DND-41 (cell line): ENCODE data around the gene LUZP2.

Source experiments
- ATAC-seq: fragments of 200-7000 bp; cut with Tn5 transposase; 3 replicates; pipeline ENCODE4 v1.9.1; 2021; ENCODE audit warnings: low read depth; ENCODE audit not compliant: insufficient read depth
- DNase-seq: peaks from one replicate; pipeline ENCODE4 v3.0.0-alpha.2; 2020
- H2AFZ ChIP-seq: 2 replicates; pipeline ENCODE4 v1.6.0; 2012; ENCODE audit warnings: low read depth, low read length
- H3K27ac ChIP-seq: 2 replicates; pipeline ENCODE4 v1.5.1; 2012; ENCODE audit warnings: low read length, inconsistent platforms
- H3K27me3 ChIP-seq: fragments of 200-600 bp; sonication (generic); 2 replicates; pipeline ENCODE4 v1.6.0; 2012; ENCODE audit warnings: low read length, mild to moderate bottlenecking, inconsistent platforms; ENCODE audit not compliant: insufficient read depth, poor library complexity
- H3K36me3 ChIP-seq: 2 replicates; pipeline ENCODE4 v1.5.1; 2012; ENCODE audit warnings: low read length, inconsistent platforms; ENCODE audit not compliant: insufficient read depth
- H3K4me1 ChIP-seq: 2 replicates; pipeline ENCODE4 v1.5.1; 2012; ENCODE audit warnings: mild to moderate bottlenecking, low read length; ENCODE audit not compliant: insufficient read depth
- H3K4me2 ChIP-seq: 2 replicates; pipeline ENCODE4 v1.6.0; 2012; ENCODE audit warnings: mild to moderate bottlenecking, moderate library complexity, low read length, inconsistent platforms; ENCODE audit not compliant: insufficient read depth
- H3K4me3 ChIP-seq, 2 experiments: fragments of 200-600 bp in 1 of 2; shearing (Covaris generic) in 1 of 2; 2 replicates each; pipeline ENCODE4 v1.5.1; 2012 to 2016; ENCODE audit warnings: inconsistent platforms in 2 of 2, low read length in 2 of 2, mild to moderate bottlenecking in 2 of 2, low read depth in 1 of 2, moderate library complexity in 1 of 2
- H3K79me2 ChIP-seq: 2 replicates; pipeline ENCODE4 v1.6.0; 2012; ENCODE audit warnings: low read length, inconsistent platforms; ENCODE audit not compliant: insufficient read depth
- H3K9ac ChIP-seq: 2 replicates; pipeline ENCODE4 v1.6.0; 2012; ENCODE audit warnings: low read depth, mild to moderate bottlenecking, inconsistent platforms, low read length, moderate library complexity
- H3K9me3 ChIP-seq: 2 replicates; pipeline ENCODE4 v1.5.1; 2012; ENCODE audit warnings: low read length, moderate library complexity, mild to moderate bottlenecking, inconsistent platforms; ENCODE audit not compliant: insufficient read depth, severe bottlenecking
- H4K20me1 ChIP-seq: 2 replicates; pipeline ENCODE4 v1.6.0; 2012; ENCODE audit warnings: low read length; ENCODE audit not compliant: insufficient read depth
- EZH2 ChIP-seq: IDR thresholded peaks from 3 replicates; pipeline ENCODE4 v1.6.1; 2012; ENCODE audit warnings: borderline replicate concordance, low read depth, mild to moderate bottlenecking, moderate library complexity, low read length, inconsistent platforms; ENCODE audit not compliant: severe bottlenecking
- TF ChIP-seq, protein P1 (sequence below): IDR thresholded peaks from 2 replicates; pipeline ENCODE4 v1.5.1; 2012; ENCODE audit warnings: borderline replicate concordance, low read length, moderate library complexity, mild to moderate bottlenecking; ENCODE audit not compliant: poor library complexity, severe bottlenecking; ENCODE audit errors: extremely low read depth

The LUZP2 gene

DNA sequence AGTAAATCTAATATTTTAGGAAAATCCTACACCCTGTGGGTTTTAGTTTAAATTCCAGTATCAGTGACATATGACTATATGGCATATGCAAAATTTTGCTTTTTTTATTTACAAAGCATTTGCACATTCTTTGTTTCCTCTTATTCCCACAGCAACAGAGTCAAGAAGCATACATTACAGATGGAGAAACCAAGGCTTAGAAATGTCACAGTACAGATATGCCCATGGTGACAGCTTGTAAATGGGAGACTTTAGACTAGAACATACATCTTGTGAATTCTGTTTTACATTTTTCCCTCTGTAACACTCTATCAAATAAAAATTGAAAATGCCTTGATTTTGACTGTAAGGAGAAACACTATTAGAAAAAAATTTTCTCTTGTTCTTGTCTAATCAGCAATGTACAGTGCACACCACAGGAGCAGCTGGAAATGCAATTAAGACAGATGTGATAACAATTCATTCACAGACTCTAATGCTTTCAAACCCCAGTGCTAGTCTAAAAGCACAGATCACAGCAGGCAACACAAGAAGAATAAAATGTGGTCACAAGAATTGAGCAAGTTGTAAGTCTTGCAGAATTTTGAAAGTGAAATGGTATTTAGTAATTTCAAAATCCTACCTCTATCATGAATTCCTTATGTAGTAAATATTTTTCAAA lies 375.9 kb downstream of the LUZP2 start:
- TF ChIP-seq, protein P1, sequence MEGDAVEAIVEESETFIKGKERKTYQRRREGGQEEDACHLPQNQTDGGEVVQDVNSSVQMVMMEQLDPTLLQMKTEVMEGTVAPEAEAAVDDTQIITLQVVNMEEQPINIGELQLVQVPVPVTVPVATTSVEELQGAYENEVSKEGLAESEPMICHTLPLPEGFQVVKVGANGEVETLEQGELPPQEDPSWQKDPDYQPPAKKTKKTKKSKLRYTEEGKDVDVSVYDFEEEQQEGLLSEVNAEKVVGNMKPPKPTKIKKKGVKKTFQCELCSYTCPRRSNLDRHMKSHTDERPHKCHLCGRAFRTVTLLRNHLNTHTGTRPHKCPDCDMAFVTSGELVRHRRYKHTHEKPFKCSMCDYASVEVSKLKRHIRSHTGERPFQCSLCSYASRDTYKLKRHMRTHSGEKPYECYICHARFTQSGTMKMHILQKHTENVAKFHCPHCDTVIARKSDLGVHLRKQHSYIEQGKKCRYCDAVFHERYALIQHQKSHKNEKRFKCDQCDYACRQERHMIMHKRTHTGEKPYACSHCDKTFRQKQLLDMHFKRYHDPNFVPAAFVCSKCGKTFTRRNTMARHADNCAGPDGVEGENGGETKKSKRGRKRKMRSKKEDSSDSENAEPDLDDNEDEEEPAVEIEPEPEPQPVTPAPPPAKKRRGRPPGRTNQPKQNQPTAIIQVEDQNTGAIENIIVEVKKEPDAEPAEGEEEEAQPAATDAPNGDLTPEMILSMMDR = no peak
- no peak for TF ChIP-seq EZH2
- no peak for DNase-seq
- no peak overlapping the region for H2AFZ ChIP-seq

DNA sequence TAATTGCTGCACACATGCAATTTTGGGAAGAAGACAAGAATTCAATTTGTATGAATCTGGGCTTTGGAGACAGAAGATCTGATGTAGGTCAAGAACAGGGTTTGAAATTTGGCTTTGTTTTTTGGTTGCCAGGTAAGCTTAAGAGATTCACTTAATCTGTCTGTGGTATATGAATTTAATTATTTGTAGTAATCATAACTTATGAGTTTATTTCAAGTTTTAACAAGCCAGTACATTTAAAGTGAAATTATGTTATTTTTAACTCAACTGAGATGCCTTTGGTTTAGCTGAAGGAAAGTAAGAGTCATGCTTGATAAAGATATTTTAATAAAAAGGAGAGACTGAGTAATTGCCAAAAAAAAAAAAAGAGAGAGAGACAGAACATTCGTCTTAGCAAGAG lies 384.1 kb downstream of the LUZP2 start:
- ATAC-seq (no peak), DNase-seq (no peak)
- H3K9me3 ChIP-seq = no peaks in the 10 kb centered on the region
- no peak overlapping the region for H3K4me2 ChIP-seq
- TF ChIP-seq EZH2 = no peak
- TF ChIP-seq, protein P1 = no peak
- no peaks in the 10 kb centered on the region for H3K4me1 ChIP-seq
- no peak overlapping the region for H3K9ac ChIP-seq
- no peak overlapping the region for H2AFZ ChIP-seq
- H4K20me1 ChIP-seq = no peaks in the 10 kb centered on the region
- H3K4me3 ChIP-seq = no peak overlapping the region
- H3K27me3 ChIP-seq = no peaks in the 10 kb centered on the region
- no peaks in the 10 kb centered on the region for H3K36me3 ChIP-seq
- H3K79me2 ChIP-seq = no peaks in the 10 kb centered on the region
- H3K27ac ChIP-seq = no peak overlapping the region

More for the DNA sequence above, 375.9 kb downstream of the LUZP2 start:
- Histone ChIP-seq H3K4me3 (no peak overlapping the region), H3K4me1 (no peaks in the 10 kb centered on the region), H3K79me2 (no peaks in the 10 kb centered on the region), H3K36me3 (no peaks in the 10 kb centered on the region), H3K27ac (no peak overlapping the region), H3K4me2 (no peak overlapping the region), H4K20me1 (no peaks in the 10 kb centered on the region), H3K27me3 (no peaks in the 10 kb centered on the region), H3K9ac (no peak overlapping the region), H3K9me3 (no peaks in the 10 kb centered on the region)
- no peak for ATAC-seq

DNA sequence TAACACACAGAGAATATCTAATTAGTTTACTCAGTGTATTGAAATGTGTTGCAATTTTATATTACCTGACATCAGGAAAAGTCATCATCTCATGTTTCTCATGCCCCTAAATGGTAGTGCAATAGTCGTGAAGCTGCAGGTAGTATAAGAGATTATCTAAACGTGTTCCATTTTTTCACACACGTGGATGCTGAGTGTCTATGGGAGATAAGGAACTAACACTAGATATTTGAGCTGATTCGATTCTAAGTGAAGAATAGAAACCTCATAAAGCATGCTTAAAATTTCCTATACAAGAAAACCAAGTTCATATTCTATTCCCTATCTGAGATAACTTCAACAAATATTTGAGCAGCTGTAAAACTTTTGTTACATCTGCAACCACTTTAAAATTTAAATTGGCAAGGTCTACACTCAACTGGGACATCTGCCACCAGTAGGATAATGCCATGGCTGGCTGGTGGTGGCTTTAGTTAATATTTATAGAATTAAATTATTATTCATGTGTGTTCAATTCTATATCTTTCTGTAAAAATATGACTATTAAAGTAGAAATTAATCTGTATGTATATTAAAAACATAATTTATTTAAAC lies 388.8 kb downstream of the LUZP2 start:
- no peak for ATAC-seq
- TF ChIP-seq EZH2 = no peak
- TF ChIP-seq, protein P1 = no peak

More for the DNA sequence above, 388.8 kb downstream of the LUZP2 start:
- Histone ChIP-seq H2AFZ (no peak overlapping the region), H3K4me2 (no peak overlapping the region), H3K9me3 (no peaks in the 10 kb centered on the region), H3K36me3 (no peaks in the 10 kb centered on the region), H3K27ac (no peak overlapping the region), H3K4me3 (no peak overlapping the region), H4K20me1 (no peaks in the 10 kb centered on the region), H3K27me3 (no peaks in the 10 kb centered on the region), H3K79me2 (no peaks in the 10 kb centered on the region), H3K9ac (no peak overlapping the region), H3K4me1 (no peaks in the 10 kb centered on the region)
- DNase-seq = no peak
